ENCODE data around the gene TUBGCP6. TPM values are rescaled to one million over a fixed set of nuclear protein-coding genes. Genes with fewer than 3 reads are reported as not detected.

Gene TUBGCP6
- total RNA-seq, 4 donors from 2014 or later, result 51.5 to 163 (median 111) TPM

DNA sequence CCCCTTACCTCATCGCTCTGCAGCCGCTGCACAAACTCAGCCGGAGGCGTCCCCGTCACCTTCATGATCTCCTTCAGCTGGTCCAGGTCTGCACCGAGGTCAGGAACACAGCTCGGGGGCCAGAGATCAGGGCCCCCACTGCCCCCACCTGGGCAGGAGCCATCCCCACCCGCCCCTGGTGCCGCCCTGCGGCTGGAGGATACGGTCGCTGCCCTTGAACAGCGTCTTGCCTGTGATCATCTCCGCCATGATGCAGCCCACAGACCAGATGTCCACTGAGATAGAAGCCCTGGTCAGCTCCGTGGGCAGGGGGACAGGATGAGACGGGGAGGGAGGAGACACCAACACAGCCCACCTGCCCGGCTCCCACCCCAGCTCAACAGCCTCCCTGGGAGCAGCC is 10.8 kb upstream of the TUBGCP6 start:
- Histone ChIP-seq H3K9me3 (no peaks in the 10 kb centered on the region), H3K36me3 (no peaks in the 10 kb centered on the region), H3K4me3 (no peak overlapping the region), H3K4me1 (peaks cover 0 to 14% (median 11%) of the 10 kb centered on the region in 4 donors), H3K27ac (no peak overlapping the region), H3K27me3 (peaks cover 0 to 2% of the 10 kb centered on the region in 2 donors)
- no peak for DNase-seq
- TF ChIP-seq, protein P1, sequence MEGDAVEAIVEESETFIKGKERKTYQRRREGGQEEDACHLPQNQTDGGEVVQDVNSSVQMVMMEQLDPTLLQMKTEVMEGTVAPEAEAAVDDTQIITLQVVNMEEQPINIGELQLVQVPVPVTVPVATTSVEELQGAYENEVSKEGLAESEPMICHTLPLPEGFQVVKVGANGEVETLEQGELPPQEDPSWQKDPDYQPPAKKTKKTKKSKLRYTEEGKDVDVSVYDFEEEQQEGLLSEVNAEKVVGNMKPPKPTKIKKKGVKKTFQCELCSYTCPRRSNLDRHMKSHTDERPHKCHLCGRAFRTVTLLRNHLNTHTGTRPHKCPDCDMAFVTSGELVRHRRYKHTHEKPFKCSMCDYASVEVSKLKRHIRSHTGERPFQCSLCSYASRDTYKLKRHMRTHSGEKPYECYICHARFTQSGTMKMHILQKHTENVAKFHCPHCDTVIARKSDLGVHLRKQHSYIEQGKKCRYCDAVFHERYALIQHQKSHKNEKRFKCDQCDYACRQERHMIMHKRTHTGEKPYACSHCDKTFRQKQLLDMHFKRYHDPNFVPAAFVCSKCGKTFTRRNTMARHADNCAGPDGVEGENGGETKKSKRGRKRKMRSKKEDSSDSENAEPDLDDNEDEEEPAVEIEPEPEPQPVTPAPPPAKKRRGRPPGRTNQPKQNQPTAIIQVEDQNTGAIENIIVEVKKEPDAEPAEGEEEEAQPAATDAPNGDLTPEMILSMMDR (IDR thresholded peaks at IDR 0.05), result no peak
- TF ChIP-seq POLR2A (IDR thresholded peaks at IDR 0.05), result no peak

DNA sequence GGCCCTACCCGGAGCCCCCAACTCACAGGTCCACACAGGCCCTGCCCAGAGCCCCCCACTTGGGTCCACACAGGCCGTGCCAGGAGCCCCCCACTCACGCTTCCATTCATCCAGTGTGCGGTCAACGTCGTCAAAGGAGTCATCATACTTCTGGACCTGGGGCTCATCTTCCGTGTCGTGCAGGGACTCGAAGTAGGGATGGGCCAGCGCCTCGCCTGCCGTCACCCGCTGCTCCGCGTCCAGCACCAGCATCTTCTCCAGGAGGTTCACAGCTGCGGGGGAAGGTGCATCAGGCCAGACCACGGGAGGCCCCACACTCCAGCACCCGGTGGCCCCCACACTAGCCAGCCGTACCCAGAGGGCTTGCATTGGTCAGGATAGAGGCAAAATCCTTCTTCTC is 10.3 kb upstream of the TUBGCP6 start:
- Histone ChIP-seq H3K4me1 (peaks cover 3 to 16% (median 14%) of the 10 kb centered on the region in 4 donors), H3K4me3 (no peak overlapping the region), H3K27ac (no peak overlapping the region), H3K27me3 (no peaks in the 10 kb centered on the region), H3K36me3 (no peaks in the 10 kb centered on the region), H3K9me3 (no peaks in the 10 kb centered on the region)
- no peak for TF ChIP-seq POLR2A (IDR thresholded peaks at IDR 0.05)
- TF ChIP-seq, protein P1 (IDR thresholded peaks at IDR 0.05), result no peak
- DNase-seq, result no peak

DNA sequence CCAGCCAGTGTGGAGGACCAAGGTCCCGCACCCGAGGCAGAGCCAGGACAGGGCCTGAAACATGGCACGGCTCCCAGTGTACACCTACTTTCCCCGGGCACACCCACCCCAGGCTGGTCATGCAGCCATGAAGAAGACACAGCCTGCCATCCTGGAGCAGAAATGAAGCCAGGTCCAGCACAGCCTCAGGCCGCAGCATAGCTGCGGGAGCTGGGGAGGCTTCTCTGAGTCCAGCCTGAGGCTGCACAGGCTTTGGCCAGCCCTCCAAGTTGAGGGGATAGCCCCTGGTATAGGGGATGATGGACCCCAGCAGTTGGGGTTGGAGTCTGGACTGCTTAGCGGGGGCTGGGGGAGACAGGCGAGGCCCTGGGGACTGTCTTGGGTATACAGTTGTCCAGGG is 9.1 kb upstream of the TUBGCP6 start:
- Histone ChIP-seq H3K9me3 (no peaks in the 10 kb centered on the region), H3K36me3 (peaks cover 0 to 3% (median 0%) of the 10 kb centered on the region in 3 donors), H3K27ac (no peak overlapping the region), H3K4me3 (no peak overlapping the region), H3K27me3 (no peaks in the 10 kb centered on the region), H3K4me1 (peaks cover 9 to 27% (median 23%) of the 10 kb centered on the region in 4 donors)
- DNase-seq, result no peak
- TF ChIP-seq, protein P1 (IDR thresholded peaks at IDR 0.05), result no peak
- TF ChIP-seq POLR2A (IDR thresholded peaks at IDR 0.05), result no peak

DNA sequence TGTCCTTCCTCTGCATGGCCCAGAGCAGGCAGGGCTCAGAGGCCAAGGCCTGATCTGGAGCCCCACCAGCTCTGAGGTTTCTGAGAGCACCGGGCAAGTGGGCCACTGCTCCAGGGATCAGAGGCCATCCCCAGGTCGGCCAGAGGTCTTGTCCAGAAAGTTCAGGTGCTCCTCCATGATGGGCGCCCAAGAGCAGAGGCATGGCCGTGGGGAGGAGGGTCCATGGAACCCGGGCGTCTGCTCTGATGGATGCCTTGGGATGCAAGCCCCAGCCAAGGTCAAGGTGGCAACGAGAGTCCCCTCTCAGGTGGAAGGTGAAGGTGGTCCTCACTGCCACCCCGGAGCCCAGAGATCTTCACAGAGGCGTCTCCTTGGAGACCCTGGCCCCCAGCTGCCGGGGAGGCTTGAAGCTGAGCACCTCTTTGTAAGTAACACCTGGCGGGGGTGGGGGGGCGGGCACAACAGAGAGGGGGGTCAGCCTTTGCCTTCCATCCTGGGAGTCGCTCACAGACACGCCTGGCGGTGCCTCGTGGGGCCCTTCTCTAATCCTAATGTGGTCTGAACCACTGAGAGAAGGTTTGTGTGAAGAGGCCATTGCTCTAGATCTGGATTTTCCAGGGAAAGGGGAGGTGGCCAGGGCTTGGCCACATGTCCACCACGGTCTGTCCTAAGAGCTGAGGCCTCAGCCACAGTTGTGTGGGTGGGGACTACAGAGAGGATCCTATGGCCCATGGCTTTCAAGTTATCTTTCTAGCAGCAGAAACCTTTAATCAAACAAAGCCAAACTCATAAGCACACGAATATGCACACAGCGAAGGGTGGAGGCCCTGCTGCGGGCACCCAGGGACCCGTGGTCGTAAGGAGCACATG is 8.5 kb upstream of the TUBGCP6 start:
- H3K27ac ChIP-seq, result no peak overlapping the region
- DNase-seq, result no peak
- TF ChIP-seq, protein P1 (IDR thresholded peaks at IDR 0.05), result no peak
- TF ChIP-seq POLR2A (IDR thresholded peaks at IDR 0.05), result no peak
- no peaks in the 10 kb centered on the region for H3K9me3 ChIP-seq
- no peak overlapping the region for H3K4me3 ChIP-seq
- H3K36me3 ChIP-seq, result peaks cover 0 to 3% (median 0%) of the 10 kb centered on the region in 3 donors
- no peaks in the 10 kb centered on the region for H3K27me3 ChIP-seq
- peaks cover 9 to 33% (median 24%) of the 10 kb centered on the region in 4 donors for H3K4me1 ChIP-seq

DNA sequence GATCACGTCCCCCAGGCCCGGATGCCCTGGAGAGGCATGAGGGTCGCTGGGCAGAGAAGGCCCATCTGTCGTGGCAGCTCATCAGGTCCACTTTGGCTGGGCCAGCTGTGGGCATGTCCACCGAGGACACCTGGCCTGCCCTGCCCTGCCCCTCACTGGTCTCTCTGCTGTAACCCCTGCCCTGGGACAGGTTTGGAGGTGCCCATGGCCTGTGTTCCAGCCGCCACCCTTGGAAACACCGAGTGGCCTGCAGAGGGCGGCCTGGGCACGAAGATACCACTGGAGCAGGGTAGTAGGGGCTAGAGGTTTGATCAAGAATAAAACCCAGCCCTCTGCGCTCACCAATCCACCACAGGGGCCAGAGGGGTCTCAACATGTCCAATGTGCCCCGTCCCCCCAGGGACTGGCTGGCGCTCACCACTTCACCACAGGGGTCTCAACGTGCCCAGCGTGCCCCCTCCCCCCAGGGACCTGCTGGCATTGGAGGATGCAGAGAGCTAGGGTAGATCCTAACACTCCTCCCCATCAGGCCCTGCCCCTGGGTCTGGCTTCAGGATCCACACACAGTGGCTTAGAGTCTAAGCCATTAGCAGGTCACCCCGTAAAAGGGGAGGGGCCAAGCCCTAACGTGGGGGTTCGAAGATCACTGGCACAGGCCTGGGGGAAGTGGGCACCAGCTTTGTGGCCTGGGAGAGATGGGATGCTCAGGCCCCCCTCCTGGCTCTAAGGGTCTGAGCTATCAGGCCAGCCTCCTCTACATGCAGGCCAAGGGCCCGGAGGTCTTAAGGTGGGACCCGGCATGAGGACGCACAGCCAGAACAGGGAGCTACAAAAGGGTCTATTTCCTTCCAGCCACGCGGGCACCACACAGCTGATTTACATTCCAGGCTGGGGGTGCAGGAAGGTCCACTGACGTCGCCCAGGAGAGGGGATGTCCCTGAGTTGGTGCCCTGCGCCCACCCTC is 7.5 kb upstream of the TUBGCP6 start:
- no peaks in the 10 kb centered on the region for H3K9me3 ChIP-seq
- peaks cover 9 to 43% (median 27%) of the 10 kb centered on the region in 4 donors for H3K4me1 ChIP-seq
- peak overlapping the region; percentile 58 to 87 (median 71) for H3K4me3 ChIP-seq
- peaks cover 0 to 3% (median 0%) of the 10 kb centered on the region in 3 donors for H3K36me3 ChIP-seq
- no peaks in the 10 kb centered on the region for H3K27me3 ChIP-seq
- TF ChIP-seq, protein P1 (IDR thresholded peaks at IDR 0.05), result peak; percentile 63 to 79 (median 72)
- TF ChIP-seq POLR2A (IDR thresholded peaks at IDR 0.05), result no peak
- peak; percentile 83 to 93 (median 84) for DNase-seq
- peak overlapping the region; percentile 56 to 82 (median 70) for H3K27ac ChIP-seq
